GM13976 (cell line): ENCODE results near the gene GRAMD4.

Experiments used
- DNase-seq: peaks from one replicate; pipeline ENCODE4 v3.0.0; 2012; ENCODE audit warnings: low spot score
- CTCF ChIP-seq: IDR thresholded peaks from 2 replicates; pipeline ENCODE4 v1.5.1; 2012; ENCODE audit warnings: borderline replicate concordance, mild to moderate bottlenecking; ENCODE audit not compliant: insufficient read depth; ENCODE audit errors: extremely low read depth, missing control alignments, control extremely low read depth
- in situ Hi-C: fragments of 300-500 bp; cut with MboI; formaldehyde crosslinking; loops from one replicate; pipeline ENCODE4 v1.12.0; 2022; ENCODE audit warnings: low sequenced_read_pairs, mixed read lengths, inconsistent platforms; ENCODE audit not compliant: unreplicated experiment

Gene GRAMD4

GRCh38 chr22:46598737-46599424 lies 21.3 kb upstream of the GRAMD4 start:
- in situ Hi-C loops = no loop called here
- DNase-seq = no peak
- TF ChIP-seq CTCF = no peak

DNA sequence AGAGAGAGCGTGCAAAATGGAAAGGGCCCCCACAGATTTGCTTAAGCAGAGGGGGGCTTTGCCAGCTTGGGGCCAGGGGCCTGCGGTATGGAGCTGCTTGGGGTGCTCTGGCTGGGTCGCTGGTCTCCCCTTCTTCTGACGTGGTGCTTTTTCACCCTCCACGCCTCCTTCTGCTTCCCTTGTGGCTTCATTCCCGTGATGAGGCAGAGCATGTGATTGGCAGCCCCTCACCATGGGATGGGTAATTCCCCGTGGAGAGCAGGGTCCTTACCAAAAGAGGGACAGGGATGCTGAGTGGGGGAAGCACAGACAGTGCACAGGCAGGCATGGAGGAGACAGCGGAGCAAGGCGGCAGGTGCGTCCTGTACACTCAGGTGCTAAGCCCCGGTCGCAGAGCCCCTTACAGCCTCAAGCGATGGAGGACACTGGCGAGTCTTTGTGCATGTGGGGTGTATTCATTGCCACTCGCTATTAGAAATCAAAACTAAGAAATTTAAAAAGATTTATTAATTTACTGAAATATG lies 19.9 kb upstream of the GRAMD4 start:
- no peak for DNase-seq
- in situ Hi-C loops = no loop called here
- no peak for TF ChIP-seq CTCF

GRCh38 chr22:46602025-46602424 lies 18.2 kb upstream of the GRAMD4 start:
- TF ChIP-seq CTCF = no peak
- in situ Hi-C loops = no loop called here
- no peak for DNase-seq

DNA sequence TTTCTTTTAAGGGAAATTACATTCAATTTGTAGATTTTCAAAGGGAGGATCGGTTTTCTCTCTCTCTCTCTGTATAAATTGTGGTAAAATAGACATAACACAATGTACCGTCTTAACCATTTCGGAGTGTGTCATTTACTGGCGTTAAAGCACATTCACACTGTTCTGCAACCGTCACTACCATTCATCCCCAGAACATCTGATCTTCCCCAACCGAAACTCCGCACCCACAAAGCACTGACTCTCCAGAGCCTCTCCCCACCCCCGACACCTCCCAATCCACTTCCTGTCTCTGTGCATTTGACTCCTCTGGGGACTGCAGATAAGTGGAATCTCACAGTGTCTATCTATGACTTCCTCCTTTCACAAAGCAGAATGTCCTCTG lies 15.9 kb upstream of the GRAMD4 start:
- peak; percentile 73 for DNase-seq
- in situ Hi-C loops = no loop called here
- TF ChIP-seq CTCF = no peak

- in situ Hi-C loops = no loop called here
- no peak for TF ChIP-seq CTCF
These were observed 15.1 kb upstream of the GRAMD4 start for GRCh38 chr22:46605117-46605516.

DNA sequence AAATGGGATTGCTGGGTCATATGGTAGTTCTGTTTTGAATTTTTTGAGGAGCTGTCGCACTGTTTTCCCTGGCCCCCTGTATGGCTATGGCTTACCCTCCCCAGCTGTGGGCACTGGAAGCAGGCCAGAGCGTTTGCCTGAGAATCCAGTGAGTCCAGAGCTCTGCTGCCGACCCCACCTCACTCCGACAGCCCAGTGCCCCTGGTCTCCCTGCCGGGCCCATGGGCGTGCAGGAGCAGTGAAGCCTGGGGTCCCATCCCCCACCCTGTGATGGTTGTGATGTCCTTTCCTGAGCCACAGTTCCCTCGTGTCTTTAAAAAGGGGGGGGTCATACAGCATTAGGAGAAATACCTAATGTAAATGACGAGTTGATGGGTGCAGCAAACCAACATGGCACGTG lies 13.3 kb upstream of the GRAMD4 start:
- no peak for DNase-seq
- no peak for TF ChIP-seq CTCF
- in situ Hi-C loops = no loop called here

More at GRCh38 chr22:46605117-46605516, 15.1 kb upstream of the GRAMD4 start:
- DNase-seq = no peak
